Activated CD4-positive, CD25-positive, alpha-beta regulatory T cell treated with anti-CD3 and anti-CD28 coated beads, Interleukin-2, amount 50 U/mL, for 24 hours (primary cell): ENCODE results near the gene FGFRL1.
A peak's percentile ranks its signal among the peaks of the same experiment; 100 is the strongest.
"Not testable (repeated sequence)": the region's sequence is repeated elsewhere in the genome, so short reads cannot be mapped to it uniquely, and the experiment has no call there.

Source experiments
- ATAC-seq, 2 donors: fragments of 150-1000 bp; cut with Tn5 transposase; one replicate each; pipeline ENCODE4 v1.10.0; 2021; ENCODE audit warnings: mild to moderate bottlenecking in 1 of 2, moderate library complexity in 1 of 2

The FGFRL1 gene

DNA sequence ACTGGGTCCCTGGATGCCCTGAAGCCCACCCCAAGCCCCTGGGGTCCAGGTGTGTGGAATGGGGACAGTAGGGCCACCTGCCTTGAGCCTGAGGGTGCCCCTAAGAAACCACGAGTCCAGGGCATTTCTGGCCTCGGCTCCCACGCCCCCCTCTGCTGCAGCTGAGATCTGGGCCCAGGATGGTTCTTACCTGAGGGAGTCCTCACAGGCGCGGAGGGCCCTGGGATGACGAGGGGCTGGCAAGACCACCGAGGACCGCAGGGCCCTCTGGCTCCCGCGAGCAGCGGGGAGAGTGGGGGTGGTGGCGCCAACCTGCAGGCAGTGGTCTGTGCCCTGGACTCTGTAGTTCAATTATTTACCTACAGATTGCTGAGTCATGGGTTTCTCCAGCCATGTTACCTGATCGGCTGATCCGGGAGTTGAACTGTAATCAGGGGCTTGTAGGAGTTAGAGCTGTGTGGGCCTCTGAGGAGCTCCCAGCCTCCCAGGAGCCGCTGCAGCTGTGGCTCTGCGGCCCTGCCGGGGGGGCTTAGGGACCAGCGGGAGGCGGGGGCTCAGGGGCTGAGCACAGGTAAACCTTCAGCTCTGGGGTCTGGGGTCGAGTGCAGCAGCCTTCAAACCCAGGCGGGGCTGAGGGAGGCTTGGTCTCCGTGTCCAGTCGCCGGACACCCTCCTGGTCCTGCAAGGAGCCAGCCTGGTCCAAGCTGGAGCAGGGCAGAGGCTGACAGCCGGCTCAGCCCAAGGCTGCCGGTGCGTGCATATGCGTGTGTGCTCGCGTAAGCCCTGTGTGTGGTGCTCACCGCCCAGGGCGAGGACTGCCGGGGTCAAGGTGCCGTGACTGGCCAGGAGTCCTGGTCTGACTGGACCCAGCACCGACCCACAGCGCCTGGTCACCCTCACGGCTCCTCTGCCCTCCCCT is 18.1 kb upstream of the FGFRL1 start, which contains the start of gene SLC26A1:
SLC26A1 (minus strand) TSS at position 294 of the 919 bp plus-strand sequence. CDS start 1,701 bp downstream, outside the sequence.
- ATAC-seq, result no peak

DNA sequence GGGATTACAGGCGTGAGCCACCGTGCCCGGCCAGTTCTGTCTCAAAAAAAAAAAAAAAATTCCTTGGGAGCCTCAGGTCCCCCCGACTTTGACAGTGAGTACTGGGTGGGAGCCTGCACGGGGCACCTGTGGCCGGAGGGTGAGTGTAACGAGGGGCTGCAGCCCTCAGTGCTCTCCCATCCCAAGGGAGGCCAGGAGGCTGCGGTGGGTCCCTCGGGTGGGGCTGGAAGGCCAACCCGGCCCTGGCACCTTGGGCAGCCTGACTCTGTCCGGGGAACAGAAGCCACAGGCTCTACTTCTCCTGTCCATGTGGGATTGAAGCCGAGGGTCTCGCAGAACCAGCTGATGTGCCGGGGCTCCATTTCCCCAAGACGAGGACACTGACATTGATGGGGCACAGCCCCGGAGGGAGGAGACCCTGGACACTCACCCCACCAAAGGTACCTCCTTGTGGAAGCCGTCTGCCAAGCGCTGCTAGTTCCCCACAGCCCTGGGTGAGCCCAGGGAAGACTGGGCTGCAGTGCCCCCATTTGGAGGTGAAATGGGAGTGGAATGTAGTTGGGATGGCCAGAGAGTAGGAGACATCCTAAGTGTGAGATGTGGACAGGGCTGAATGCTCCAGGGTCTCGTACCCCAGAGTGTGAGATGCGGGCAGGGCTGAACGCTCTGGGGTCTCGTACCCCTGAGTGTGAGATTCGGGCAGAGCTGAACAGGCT is 16.0 kb upstream of the FGFRL1 start:
- ATAC-seq, result no peak

DNA sequence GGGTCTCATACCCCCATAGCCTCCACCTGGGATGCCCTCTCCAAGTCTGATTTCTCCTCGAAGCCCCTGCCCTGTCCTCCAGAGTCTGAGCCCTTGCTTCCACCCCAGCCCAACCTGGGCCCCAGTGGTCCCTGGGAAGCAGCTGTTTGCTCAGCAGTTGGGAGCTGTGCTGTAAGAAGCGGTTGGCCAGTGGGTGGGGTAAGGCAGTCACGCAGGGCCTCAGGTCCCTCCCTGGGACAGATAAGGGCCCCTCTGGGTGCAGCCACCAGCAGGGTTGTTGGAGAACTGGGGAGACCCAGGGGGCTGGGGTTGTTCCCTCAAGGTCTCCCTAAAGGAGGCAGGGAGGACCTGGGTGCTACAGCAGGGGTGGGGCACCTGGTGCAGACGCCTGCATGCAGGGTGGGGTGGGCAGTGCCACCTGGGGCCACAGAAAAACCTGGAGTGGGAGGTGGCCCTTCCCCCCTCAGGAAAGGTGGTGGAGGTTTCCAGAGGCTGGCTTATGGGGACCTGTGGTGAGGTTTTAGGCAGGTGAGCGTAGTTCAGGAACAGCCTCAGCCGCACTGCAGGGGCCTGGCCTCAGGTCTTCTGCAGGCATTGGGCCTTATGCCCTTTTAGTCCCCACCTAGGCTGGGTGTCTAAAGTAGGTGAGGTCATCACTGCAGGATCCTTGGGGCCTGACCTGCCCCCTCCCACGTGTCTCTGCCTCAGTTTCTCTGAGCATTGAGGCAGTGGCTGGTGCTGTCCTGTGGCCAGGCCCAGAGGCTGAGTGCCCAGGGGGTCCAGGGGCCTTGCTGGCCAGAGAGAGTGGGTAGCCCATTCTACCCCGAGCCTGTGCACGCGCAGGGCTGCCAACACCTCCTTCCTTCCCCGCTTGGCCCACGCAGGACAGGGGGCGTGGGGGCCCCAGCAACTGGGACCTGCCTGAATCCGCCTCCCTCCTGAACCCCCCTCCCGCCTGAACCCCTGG is 15.1 kb upstream of the FGFRL1 start:
- ATAC-seq, result no peak

DNA sequence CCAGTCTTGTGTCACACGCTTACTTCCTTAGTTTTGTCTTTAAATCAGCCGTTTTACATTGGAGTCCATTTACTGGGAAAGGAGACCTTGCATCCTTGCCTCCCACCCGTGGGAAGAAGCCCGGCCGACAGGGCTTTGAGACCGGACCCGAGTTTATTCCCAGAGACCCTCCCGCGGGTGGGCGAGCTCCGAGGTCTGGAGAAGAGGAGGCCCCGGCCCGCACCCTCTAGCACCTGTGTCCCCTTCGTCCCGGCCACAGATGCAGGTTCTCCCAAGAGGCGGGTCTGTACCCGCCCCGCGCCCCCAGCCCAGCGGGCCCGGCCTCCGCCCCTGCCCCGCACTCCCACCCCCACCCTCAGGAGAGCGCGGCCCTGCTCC is 14.4 kb upstream of the FGFRL1 start:
- no peak for ATAC-seq

DNA sequence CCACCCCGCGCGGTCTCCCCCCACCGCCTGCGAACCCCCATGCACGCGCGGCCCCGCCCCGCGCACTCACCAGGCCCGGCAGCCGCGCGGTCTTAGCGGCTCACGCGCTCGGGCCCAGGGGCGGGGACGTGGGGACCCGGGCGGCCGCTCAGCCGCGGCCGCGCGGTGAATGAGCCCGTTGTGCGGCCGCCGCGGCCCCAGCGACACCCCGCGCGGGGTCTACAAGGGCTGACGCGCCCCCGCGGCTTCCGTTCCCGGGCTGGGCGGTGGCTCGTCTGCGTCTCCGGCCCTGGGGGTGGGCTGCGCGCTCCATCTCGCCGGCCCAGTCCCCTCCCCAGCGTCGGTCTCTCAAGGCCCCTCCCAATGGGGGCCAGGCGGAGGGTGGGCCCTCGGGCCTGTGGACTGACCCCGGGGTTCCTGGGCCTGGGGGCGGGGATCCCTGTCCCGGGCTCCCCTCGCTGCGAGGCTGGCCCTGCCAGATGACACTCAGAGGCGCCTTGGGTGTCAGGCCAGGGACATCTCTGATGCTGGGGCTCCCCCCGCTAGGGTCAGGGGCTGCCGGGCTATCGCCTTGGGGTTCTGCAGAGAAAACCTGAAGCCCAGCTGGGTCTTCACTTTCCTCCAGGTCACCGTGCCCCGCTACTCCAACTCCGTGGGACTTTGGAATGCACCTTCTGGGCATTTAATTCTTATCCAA is 13.9 kb upstream of the FGFRL1 start:
- peak; percentile 19 to 39 for ATAC-seq

DNA sequence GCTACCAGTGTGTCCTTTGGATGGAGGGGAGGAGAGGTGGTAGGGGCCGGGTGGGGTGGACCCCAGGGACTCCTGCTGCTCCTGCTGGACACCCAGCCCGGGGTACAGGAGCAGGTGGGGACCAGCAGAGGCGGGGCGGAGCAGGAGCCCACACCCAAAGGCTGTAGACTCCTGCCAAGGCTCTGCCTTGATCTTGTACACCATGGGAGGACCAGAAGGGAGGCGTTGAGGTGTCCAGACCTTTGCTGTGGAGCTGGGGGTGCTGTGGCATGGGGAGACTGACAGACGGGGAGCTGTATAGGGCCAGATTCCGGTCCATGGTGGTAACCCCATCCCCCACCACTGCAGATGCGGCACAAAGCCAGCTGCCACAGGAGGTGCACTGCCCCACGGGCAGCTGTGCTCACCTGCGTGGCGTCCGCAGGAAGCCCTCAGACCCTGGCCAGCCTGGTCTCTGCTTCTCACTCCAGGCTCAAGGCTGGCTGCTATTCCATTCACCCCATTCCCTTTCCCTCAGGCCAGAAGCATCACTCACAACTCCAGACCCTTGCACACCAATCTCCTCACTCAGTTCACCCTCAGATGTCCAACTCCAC is 13.2 kb upstream of the FGFRL1 start:
- ATAC-seq, result no peak

DNA sequence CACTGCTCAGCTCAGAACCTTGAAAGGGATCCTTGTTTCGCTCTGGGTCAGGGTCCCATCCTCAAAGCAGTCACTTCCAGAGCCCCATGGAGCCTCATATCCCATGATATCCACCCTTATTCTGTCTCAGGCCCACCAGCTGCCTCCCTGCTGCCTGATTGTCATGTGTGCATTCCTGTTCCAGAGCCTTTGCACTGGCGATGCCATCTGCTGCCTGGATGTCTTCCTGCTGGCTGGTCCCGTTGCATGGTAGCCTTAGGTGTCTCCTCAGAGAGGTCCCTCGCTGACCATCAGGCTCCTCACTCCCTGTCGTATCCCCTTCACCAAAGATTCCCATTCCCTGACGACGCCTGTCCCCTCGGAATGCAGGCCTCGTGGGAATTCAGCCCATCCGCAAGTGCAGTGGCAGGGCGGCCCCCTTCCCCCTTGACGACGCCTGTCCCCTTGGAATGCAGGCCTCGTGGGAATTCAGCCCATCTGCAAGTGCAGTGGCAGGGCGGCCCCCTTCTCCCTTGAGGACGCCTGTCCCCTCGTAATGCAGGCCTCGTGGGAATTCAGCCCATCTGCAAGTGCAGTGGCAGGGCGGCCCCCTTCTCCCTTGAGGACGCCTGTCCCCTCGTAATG is 12.1 kb upstream of the FGFRL1 start:
- ATAC-seq, result not testable (repeated sequence)

DNA sequence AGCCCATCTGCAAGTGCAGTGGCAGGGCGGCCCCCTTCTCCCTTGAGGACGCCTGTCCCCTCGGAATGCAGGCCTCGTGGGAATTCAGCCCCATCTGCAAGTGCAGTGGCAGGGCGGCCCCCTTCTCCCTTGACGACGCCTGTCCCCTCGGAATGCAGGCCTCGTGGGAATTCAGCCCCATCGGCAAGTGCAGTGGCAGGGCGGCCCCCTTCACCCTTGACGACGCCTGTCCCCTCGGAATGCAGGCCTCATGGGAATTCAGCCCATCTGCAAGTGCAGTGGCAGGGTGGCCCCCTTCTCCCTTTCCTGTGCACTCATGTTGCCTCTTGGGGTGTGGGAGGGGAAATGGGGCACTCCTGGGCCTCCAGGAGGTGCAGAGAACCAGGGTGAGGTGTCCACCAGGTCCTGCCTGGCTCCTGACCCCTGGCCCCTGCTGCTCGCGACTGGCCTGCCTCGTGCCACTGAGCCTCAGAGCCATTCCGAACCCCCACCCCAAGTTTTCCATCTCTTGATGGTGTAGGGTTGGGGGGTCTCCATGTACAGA is 11.5 kb upstream of the FGFRL1 start:
- no peak for ATAC-seq

DNA sequence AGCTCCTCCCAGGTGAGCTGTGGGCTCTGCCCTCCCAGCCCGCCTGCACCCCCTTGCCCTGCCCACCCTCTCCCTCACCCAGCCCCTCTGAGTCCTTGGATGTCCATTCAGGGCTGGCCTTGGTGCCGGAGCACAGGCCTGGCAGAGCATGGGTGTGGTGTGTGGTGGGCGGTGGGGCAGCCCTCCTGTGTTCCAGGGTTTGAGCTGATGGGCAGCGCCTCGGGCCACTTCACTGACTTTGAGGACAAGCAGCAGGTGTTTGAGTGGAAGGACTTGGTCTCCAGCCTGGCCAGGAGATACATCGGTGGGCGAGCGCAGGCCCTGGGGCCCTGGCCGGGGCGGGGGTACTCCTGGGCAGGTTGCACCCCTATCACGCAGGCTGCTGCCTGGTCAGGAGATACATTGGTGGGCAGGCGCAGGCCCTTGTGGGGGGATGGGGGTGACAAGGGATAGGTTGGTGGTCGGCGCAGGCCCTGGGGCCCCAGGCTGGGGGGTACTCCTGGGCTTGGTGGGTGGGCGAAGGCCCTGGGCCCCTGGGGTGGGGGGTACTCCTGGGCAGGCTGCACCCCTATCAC is 10.7 kb upstream of the FGFRL1 start:
- ATAC-seq, result no peak

DNA sequence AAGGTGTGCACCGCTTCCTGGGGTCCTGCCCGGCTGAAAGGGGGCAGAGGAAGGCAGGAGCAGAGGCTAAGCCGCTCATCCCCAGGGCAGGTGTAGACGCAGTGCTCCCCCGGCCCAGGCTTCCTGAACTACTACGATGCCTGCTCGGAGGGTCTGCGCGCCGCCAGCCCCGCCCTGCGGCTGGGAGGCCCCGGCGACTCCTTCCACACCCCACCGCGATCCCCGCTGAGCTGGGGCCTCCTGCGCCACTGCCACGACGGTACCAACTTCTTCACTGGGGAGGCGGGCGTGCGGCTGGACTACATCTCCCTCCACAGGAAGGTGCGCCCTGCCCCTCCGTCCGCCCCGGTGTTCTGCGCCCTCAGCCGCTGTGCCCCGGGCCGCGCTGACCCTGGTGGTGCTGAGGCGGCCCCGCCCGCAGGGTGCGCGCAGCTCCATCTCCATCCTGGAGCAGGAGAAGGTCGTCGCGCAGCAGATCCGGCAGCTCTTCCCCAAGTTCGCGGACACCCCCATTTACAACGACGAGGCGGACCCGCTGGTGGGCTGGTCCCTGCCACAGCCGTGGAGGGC is 9.8 kb upstream of the FGFRL1 start:
- no peak for ATAC-seq

DNA sequence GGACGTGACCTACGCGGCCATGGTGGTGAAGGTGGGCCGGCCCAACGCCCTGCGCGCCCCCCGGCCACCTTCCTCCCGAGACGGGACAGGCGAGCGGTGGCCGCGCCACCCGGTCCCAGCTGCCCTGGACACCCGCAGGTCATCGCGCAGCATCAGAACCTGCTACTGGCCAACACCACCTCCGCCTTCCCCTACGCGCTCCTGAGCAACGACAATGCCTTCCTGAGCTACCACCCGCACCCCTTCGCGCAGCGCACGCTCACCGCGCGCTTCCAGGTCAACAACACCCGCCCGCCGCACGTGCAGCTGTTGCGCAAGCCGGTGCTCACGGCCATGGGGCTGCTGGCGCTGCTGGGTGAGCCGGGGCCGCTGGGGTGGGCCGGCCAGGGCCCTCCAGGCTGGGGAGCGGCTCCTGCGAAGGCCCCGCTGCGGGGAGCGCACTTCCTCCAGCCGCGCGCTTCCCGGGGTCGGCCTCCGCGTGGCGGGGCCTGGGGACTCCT is 9.2 kb upstream of the FGFRL1 start:
- no peak for ATAC-seq

DNA sequence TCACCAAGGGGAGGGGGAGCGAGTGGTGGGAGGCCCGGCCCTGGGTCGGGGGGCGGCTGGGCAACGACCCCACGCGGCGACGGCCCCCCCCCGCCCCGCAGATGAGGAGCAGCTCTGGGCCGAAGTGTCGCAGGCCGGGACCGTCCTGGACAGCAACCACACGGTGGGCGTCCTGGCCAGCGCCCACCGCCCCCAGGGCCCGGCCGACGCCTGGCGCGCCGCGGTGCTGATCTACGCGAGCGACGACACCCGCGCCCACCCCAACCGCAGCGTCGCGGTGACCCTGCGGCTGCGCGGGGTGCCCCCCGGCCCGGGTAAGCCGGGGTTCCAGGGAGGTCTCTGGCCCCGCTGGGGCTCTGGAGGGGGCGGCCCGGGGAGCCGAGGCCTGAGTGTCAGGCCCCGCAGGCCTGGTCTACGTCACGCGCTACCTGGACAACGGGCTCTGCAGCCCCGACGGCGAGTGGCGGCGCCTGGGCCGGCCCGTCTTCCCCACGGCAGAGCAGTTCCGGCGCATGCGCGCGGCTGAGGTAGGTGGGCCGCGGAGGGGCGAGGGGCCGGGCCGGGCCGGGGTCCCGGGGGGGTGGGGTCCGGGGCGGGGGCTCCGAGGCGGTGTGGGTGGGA is 8.7 kb upstream of the FGFRL1 start:
- no peak for ATAC-seq

DNA sequence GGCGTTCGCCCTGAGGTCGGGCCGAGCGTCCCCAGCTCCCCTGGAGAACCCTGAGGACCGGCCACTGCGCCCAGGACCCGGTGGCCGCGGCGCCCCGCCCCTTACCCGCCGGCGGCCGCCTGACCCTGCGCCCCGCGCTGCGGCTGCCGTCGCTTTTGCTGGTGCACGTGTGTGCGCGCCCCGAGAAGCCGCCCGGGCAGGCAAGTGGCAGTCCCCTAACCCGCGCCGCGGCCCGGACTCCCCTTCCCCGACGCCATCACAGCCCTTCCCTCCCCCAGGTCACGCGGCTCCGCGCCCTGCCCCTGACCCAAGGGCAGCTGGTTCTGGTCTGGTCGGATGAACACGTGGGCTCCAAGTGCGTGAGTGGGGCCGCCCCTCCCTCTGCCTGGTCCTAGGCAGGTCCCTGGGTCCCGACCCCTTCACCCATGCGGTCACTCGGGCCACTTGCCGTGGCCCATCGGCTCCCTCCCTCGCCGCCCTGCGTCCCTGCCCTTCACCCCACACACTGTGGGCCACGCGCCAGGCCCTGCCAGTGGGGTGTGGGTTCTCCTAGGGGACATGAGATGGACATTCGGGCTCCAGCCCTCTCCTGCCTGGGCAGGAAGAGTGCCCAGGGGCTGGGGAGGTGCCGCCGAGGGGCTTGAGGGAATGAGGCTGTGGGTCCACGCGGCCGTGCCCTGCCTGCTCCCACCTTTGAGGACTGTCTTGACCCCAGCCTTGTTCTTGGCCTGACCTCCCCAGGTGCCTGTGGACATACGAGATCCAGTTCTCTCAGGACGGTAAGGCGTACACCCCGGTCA is 8.0 kb upstream of the FGFRL1 start:
- no peak for ATAC-seq

DNA sequence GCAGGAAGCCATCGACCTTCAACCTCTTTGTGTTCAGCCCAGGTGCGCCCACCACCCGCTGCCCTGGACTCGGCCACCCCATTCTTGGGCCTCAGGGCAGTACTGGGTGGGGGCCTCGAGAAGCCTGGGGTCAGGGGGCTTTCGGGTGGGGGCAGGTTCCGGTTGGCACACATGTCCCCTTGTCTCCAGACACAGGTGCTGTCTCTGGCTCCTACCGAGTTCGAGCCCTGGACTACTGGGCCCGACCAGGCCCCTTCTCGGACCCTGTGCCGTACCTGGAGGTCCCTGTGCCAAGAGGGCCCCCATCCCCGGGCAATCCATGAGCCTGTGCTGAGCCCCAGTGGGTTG is 7.4 kb upstream of the FGFRL1 start:
- ATAC-seq, result no peak

DNA sequence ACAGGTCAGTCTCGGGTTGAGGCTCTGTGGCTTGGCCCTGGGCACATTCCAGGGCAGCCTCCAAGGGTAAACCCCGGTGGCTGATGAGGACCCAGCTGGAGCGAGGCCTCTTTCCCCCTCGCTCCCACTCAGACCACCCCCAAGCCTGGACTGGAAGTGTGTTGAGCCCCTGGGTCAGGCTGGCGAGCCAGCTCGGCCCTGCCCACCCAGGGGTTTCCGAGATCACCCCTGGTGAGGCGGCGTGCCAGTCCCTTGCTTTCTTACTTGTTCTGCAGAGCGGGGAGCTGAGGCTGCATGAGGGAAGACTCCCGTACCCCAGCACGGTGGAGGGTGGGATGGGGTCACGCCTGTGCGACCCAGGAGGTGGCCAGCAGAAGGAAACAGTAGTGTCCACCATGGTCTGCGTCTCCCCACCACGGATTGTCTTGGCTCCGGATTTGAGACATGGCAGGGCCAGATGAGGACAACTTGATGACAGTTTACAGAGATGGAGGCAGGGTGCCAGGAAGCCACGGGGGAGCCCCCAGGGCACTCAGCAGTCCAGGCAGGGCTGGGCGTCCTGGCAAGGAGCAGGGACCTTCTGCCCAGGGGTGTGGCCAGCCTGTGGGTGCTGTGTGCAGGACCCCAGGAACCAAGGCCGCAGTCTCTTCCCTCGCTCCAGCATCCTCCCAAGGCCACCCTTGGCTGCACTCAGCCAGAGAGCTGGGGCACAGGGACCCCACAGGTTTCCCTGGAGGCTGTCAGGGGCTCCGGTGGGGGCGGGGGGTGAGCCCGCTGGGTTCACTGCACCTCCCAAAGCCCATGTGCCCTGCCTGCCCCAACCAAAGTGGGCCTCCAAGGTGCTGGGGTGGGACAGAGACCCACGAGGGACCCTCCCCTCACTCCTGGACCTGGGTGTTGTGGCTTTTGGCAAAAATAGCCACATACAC is 6.6 kb upstream of the FGFRL1 start:
- ATAC-seq, result no peak

DNA sequence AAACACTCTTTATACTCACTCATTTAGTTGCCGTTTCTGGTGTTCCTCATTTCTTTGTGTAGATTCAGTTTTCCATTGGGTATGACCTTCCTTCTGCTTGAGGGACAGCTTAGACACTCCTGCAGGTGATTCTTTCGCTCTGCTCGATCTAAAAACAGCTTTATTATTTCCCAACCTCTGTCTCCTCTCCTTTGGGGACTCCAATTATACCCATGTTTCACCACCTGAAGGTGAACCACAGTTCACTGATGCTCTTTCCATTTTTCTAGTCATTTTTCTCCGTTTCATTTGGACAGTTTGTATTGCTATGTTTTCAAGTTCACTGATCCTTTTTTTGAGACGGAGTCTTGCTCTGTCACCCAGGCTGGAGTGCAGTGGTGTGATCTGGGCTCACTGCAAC is 4.6 kb upstream of the FGFRL1 start:
- no peak for ATAC-seq

DNA sequence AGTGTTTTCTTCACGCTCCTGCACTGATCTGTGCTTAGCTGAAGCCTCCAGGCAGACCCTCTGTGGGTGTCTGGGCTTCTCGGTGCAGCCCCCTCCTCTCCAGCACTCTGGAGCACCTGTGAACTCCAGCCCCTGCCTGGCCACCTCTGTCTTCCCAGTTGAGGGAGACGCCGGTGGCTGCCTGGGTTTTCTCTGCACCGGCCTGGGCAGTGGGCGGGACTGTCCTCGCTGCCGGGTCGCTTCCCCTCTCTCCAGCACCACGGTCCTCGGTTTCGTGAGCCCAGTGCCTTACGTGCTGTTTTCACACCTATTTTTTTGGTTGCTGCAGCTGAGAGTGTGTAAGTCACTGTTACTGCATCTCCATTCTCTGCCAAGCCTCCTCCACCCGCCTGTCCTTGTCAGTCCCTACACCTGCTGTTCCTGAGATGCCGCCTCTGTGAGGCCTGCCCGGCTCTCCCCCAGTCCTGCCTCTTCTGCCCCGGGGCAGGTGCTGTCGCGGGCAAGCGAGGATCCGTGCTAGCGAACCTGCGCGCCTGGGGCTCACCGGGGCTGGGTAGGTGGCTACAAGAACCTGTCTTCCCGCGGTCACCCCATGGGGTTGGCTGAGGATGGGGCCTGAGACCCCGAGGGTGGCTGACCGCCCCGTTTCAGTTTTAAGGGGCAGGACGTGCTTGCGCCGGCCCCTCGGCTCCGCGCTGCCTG is 2.4 kb upstream of the FGFRL1 start:
- no peak for ATAC-seq
